Bone marrow (tissue), 2 donors: ENCODE results near the gene UBE4B.
"Not testable (repeated sequence)": the region's sequence is repeated elsewhere in the genome, so short reads cannot be mapped to it uniquely, and the experiment has no call there.

Source experiments
- DNase-seq, 2 donors: peaks; one replicate each; lab custom pipeline; 2025; lab: John Stamatoyannopoulos, UW

UBE4B gene

DNA sequence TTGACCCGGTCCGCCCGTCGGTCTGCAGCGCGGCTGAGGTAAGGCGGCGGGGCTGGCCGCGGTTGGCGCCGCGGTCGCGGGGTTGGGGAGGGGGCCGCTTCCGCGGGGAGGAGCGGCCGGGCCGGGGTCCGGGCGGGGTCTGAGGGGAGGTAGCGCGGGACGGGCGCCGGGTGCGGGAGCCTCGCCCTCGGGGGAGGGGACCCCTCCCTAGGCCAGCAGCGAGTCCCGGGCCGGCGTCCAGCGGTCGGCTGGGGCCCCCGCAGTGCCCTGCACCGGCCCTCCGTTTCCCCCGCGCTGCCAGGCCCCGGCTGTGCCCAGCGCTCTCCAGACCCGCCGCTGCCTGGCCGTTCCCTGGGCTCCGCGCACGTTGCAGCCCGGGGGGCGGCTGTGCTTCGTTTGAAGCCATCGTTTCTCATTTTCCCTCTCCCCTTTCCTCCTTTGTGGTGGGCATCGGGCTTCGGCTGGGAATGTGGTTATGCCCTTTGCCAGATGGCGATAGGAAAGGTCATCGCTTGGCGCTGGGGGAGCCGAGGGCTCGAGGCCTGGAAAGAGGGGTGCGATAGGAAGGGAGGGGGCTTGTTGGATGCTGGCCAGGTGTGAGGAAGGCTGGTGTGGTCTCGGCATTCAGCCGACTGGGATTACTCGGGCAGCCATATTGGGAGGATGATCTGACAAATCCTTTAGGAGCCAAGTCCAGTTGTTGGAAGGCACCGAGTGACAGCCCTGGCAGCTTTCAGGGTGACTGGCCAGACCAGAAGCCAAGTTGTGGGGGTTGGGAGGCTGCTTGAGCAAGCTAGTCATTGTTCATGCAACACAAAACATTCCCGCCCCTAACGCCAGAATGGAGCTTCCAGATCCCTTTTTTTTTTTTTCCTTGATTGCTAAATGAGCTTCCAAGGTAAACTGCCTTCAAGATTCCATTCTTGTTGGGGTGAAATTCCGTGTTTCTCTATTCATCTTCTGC is 178.4 kb downstream of the UBE4B start:
- peak in 1 of 2 donors; percentile 5 for DNase-seq

DNA sequence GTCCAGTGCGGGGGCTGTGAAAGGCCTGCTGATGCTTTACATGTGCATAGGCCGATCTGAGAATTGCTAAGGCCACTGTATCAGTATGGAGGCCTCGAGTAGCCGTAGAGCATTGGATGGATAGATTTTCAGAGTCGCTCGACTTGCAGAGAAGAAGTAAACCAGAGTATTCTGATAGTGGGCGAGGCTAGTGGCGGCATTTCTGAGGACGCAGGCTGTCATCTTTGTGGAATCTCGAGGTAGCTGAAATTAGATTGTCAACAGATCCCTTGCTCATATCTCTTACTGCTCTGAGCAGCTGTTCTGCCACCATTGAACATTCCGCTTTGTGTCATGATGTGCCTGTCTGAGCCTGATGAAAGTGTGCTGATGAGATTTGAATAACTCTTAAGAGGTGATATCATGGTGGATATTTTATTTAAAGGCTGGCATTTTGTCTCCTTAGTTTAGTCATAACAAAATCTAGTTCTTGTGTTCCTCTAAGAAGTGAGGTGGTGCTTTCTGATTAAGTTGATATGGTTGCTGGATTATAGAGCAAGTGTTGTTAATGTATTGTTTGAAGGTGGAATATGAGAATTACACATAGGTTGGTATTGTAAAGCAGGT is 179.2 kb downstream of the UBE4B start:
- DNase-seq = no peak

GRCh38 chr1:10212476-10212875 is 179.7 kb downstream of the UBE4B start:
- no peak for DNase-seq

DNA sequence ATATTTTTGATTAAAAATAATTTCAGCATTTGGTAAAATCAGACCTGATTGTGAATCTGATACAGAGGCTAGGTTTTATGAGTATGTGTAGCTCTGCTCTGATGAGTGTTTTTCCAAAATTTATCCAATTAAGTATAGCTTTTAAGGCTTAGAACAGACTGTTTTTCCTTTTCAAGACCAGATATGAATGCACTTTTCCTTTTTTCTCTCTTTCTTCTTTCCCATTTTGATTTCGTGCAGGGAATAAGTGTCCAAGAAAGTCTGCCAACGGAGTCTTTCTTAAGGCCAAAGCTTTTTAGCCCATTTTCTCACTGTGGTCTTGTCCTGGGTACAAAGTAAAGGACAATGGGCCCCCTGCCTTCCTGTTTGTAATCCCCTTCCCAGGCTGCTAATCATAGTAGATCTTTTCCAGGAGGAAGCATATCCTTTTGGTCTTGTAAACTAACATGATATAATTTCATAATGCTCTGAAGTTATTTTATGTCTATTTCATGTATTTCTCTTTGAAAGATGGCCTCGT is 180.5 kb downstream of the UBE4B start:
- DNase-seq = no peak

- DNase-seq = no peak
Observed at GRCh38 chr1:10216090-10216749, 183.5 kb downstream of the UBE4B start.

DNA sequence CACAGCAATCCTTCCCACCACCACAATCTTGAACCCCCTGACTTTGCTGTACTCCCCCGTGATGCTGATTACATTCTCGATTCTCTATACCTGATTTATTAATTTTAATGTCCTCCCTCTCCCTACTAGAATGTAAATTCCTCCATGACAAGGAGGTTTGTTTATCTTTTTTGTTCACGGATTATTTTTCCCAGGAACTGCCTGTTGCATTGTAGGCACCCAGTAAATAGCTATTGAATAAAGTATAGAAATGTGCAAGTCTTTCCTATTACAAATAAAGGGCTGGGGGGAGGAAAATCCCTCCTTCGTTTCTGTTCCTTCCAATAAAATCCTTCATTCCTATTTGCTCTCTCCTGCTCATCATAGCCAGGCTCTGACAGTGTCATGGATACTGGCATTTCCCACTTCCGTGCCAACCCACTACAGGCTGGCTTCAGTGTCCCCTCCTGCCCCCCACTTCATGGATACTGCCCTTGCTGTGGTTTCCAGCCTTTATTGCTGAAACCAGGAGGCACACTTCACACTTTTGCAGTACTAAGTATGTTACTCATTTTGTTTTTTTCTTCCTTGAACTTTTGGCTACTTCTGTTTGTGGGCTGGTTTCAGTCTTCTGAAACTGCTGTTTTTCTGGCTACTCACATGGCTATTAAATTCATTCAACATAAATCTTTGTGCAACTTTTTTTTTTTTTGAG is 185.1 kb downstream of the UBE4B start:
- DNase-seq = no peak

DNA sequence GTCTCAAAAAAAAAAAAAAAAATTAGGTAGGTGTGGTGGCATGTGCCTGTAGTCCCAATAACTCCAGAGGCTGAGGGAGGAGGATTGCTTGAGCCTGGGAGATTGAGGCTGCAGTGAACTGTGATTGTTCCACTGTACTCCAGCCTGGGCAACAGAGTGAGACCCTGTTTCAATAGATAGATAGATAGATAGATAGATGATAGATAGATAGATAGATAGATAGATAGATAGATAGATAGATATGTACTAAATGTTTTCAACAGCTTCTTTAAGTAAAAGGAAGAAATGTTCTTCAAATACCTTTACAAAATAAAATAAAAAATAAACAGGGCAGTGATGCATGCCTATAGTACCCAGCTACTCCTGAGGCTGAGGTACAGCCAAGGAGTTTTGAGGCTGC is 187.4 kb downstream of the UBE4B start:
- no peak for DNase-seq

GRCh38 chr1:10220657-10221056 is 187.9 kb downstream of the UBE4B start:
- not testable (repeated sequence) for DNase-seq

GRCh38 chr1:10225573-10225972 is 192.8 kb downstream of the UBE4B start:
- DNase-seq = no peak

DNA sequence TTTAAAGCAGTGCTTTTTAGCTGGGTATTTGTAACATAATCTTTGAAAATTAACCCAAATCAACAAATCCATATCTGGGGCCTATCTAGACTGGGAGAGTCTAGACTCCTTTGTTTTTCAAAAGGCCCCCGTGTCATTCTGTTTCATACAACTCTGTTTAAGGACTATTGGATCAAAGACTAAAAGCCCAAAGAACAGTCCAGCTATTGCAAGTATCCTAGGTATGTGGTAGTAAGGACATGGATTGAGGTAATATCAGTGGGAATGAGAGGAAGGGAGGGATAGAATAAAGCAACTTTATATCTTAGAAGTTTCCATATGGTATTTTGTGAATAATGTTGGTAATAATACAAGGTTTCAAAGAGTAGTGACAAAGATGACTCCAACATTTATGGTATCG is 195.8 kb downstream of the UBE4B start:
- no peak for DNase-seq

- no peak for DNase-seq
Observed at GRCh38 chr1:10229903-10230302, 197.1 kb downstream of the UBE4B start.
